Measurements from ENCODE around the gene ROGDI. TPM values are rescaled to one million over a fixed set of nuclear protein-coding genes. Genes with fewer than 3 reads are reported as not detected.

ROGDI gene
- polyA plus RNA-seq, 1 donor (not counting 4 experiments of a cell fraction or from before 2014, with no cell fraction given) = 20.5 TPM

GRCh38 chr16:4802659-4803287 is 340 bp upstream of the ROGDI start:
- Histone ChIP-seq H3K4me3 (ENCODE audit: control insufficient read depth in 2 of 3, extremely low read depth in 1 of 3, insufficient read depth in 2 of 3, low read depth in 1 of 3, low read length in 3 of 3) (peak overlapping the region; percentile 58 to 67 (median 66)), H3K4me1 (ENCODE audit: control insufficient read depth, extremely low read depth, insufficient read depth, low read length) (peaks cover 25% of the 10 kb centered on the region), H4K20me1 (ENCODE audit: control insufficient read depth, extremely low read depth, insufficient read depth, low read length) (no peaks in the 10 kb centered on the region), H3K27ac (ENCODE audit: control insufficient read depth, insufficient read depth, low read length) (peak overlapping the region; percentile 17), H3K79me2 (ENCODE audit: control insufficient read depth, insufficient read depth, low read length) (no peaks in the 10 kb centered on the region), H3K4me2 (ENCODE audit: control insufficient read depth, extremely low read depth, insufficient read depth, low read depth, low read length) (peak overlapping the region; percentile 84), H3K9me3 (ENCODE audit: control insufficient read depth, low read depth, low read length) (no peaks in the 10 kb centered on the region), H3K9ac (ENCODE audit: control insufficient read depth, extremely low read depth, insufficient read depth, low read length) (peak overlapping the region; percentile 56), H3K27me3 (ENCODE audit: control insufficient read depth, extremely low read depth, insufficient read depth, low read length) (no peaks in the 10 kb centered on the region), H3K36me3 (ENCODE audit: control insufficient read depth in 2 of 2, extremely low read depth in 1 of 2, insufficient read depth in 2 of 2, low read length in 2 of 2) (peaks cover 13 to 14% of the 10 kb centered on the region in 2 experiments), H3K9me1 (ENCODE audit: control insufficient read depth, extremely low read depth, insufficient read depth, low read length) (no peaks in the 10 kb centered on the region), H2AFZ (ENCODE audit: control insufficient read depth, low read length) (peak overlapping the region; percentile 56)
- DNase-seq (ENCODE audit: low read depth, low spot score) (no peak), FAIRE-seq (peak; percentile 53)
- dilution Hi-C loops (cut with MboI; ENCODE audit: extremely low pct_ligation_motif_present, low sequenced_read_pairs) = no loop called here
- TF ChIP-seq, protein P1, sequence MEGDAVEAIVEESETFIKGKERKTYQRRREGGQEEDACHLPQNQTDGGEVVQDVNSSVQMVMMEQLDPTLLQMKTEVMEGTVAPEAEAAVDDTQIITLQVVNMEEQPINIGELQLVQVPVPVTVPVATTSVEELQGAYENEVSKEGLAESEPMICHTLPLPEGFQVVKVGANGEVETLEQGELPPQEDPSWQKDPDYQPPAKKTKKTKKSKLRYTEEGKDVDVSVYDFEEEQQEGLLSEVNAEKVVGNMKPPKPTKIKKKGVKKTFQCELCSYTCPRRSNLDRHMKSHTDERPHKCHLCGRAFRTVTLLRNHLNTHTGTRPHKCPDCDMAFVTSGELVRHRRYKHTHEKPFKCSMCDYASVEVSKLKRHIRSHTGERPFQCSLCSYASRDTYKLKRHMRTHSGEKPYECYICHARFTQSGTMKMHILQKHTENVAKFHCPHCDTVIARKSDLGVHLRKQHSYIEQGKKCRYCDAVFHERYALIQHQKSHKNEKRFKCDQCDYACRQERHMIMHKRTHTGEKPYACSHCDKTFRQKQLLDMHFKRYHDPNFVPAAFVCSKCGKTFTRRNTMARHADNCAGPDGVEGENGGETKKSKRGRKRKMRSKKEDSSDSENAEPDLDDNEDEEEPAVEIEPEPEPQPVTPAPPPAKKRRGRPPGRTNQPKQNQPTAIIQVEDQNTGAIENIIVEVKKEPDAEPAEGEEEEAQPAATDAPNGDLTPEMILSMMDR (optimal IDR thresholded peaks at IDR 0.05 in 1 of 3, IDR thresholded peaks at IDR 0.05 in 1 of 3, conservative IDR thresholded peaks at IDR 0.05 in 1 of 3; ENCODE audit: extremely low read depth in 1 of 3, insufficient read depth in 2 of 3, low read length in 3 of 3) = no peak
- no peak for TF ChIP-seq EZH2 (IDR thresholded peaks at IDR 0.05; ENCODE audit: low read length)

GRCh38 chr16:4801051-4801961 is 1.1 kb downstream of the ROGDI start:
- no peaks in the 10 kb centered on the region for H3K9me3 ChIP-seq (ENCODE audit: control insufficient read depth, low read depth, low read length)
- peaks cover 8 to 14% of the 10 kb centered on the region in 2 experiments for H3K36me3 ChIP-seq (ENCODE audit: control insufficient read depth in 2 of 2, extremely low read depth in 1 of 2, insufficient read depth in 2 of 2, low read length in 2 of 2)
- peak overlapping the region; percentile 58 to 67 (median 66) for H3K4me3 ChIP-seq (ENCODE audit: control insufficient read depth in 2 of 3, extremely low read depth in 1 of 3, insufficient read depth in 2 of 3, low read depth in 1 of 3, low read length in 3 of 3)
- no peak for TF ChIP-seq EZH2 (IDR thresholded peaks at IDR 0.05; ENCODE audit: low read length)
- TF ChIP-seq, protein P1 (optimal IDR thresholded peaks at IDR 0.05 in 1 of 3, IDR thresholded peaks at IDR 0.05 in 1 of 3, conservative IDR thresholded peaks at IDR 0.05 in 1 of 3; ENCODE audit: extremely low read depth in 1 of 3, insufficient read depth in 2 of 3, low read length in 3 of 3) = no peak
- peaks cover 25% of the 10 kb centered on the region for H3K4me1 ChIP-seq (ENCODE audit: control insufficient read depth, extremely low read depth, insufficient read depth, low read length)
- dilution Hi-C loops (cut with MboI; ENCODE audit: extremely low pct_ligation_motif_present, low sequenced_read_pairs) = no loop called here
- H3K27me3 ChIP-seq (ENCODE audit: control insufficient read depth, extremely low read depth, insufficient read depth, low read length) = no peaks in the 10 kb centered on the region
- peak overlapping the region; percentile 39 for H3K27ac ChIP-seq (ENCODE audit: control insufficient read depth, insufficient read depth, low read length)
- no peaks in the 10 kb centered on the region for H3K9me1 ChIP-seq (ENCODE audit: control insufficient read depth, extremely low read depth, insufficient read depth, low read length)
- peak overlapping the region; percentile 70 for H2AFZ ChIP-seq (ENCODE audit: control insufficient read depth, low read length)
- no peaks in the 10 kb centered on the region for H4K20me1 ChIP-seq (ENCODE audit: control insufficient read depth, extremely low read depth, insufficient read depth, low read length)
- H3K9ac ChIP-seq (ENCODE audit: control insufficient read depth, extremely low read depth, insufficient read depth, low read length) = peak overlapping the region; percentile 59
- H3K79me2 ChIP-seq (ENCODE audit: control insufficient read depth, insufficient read depth, low read length) = no peaks in the 10 kb centered on the region
- FAIRE-seq (no peak), DNase-seq (ENCODE audit: low read depth, low spot score) (no peak)
- H3K4me2 ChIP-seq (ENCODE audit: control insufficient read depth, extremely low read depth, insufficient read depth, low read depth, low read length) = peak overlapping the region; percentile 84
